AG04449 (cell line): ENCODE data around the gene C20orf202.
A peak's percentile ranks its signal among the peaks of the same experiment; 100 is the strongest.

Source experiments
- CTCF ChIA-PET: fragments of 350-600 bp; formaldehyde crosslinking; extraction: SDS; loops from one replicate; lab custom pipeline; 2021; ENCODE audit warnings: antibody characterized with exemption; lab: Yijun Ruan, JAX
- POLR2A ChIA-PET: fragments of 400-600, 350-600 bp; formaldehyde crosslinking; extraction: SDS; loops from one replicate; lab custom pipeline; 2020; ENCODE audit warnings: antibody characterized with exemption, inconsistent platforms; lab: Yijun Ruan, JAX
- DNase-seq: peaks from one replicate; pipeline ENCODE4 v3.0.0-alpha.2; 2010; ENCODE audit warnings: low read depth, low spot score
- H3K4me3 ChIP-seq: 2 replicates; pipeline ENCODE4 v1.5.1; 2011; ENCODE audit warnings: low read depth, mild to moderate bottlenecking, control low read depth, low read length
- TF ChIP-seq, protein P1 (sequence below): IDR thresholded peaks from one replicate; pipeline ENCODE4 v1.5.1; 2011; ENCODE audit warnings: mild to moderate bottlenecking, moderate library complexity, low read length, control low read depth, inconsistent platforms; ENCODE audit not compliant: insufficient read depth; ENCODE audit errors: missing control alignments

Gene C20orf202

DNA sequence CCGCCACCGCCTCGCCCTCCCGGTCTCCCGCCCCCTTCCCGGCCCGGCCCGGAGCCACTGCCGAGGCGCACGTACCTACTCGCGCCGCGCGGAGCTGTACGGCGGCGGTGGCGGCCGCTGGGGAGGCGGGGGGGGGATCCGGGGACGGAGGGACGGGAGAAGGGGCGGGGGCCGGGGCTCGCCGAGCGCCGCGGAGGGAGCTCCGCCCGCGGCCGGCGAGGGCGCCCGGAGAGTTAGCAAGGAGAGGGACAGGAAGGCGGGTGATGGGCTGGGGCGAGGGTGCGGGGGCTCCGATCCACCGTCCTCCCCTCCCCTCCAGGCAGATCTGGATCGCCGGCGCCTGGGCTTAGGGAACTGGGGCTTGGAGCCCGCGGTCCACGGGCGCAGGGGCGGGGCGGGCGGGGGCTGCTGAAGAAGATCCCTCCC, 17.9 kb upstream of the C20orf202 start:
- TF ChIP-seq, protein P1, sequence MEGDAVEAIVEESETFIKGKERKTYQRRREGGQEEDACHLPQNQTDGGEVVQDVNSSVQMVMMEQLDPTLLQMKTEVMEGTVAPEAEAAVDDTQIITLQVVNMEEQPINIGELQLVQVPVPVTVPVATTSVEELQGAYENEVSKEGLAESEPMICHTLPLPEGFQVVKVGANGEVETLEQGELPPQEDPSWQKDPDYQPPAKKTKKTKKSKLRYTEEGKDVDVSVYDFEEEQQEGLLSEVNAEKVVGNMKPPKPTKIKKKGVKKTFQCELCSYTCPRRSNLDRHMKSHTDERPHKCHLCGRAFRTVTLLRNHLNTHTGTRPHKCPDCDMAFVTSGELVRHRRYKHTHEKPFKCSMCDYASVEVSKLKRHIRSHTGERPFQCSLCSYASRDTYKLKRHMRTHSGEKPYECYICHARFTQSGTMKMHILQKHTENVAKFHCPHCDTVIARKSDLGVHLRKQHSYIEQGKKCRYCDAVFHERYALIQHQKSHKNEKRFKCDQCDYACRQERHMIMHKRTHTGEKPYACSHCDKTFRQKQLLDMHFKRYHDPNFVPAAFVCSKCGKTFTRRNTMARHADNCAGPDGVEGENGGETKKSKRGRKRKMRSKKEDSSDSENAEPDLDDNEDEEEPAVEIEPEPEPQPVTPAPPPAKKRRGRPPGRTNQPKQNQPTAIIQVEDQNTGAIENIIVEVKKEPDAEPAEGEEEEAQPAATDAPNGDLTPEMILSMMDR, result no peak
- no peak for DNase-seq
- ChIA-PET POLR2A (no interaction called here), CTCF (interaction anchor here (1.5 to 1.7 kb wide), 2 partner anchors 9 to 14 kb away, joined by 5 to 6 read pairs; no protein-coding TSS in a partner anchor)
- peak overlapping the region; percentile 40 for H3K4me3 ChIP-seq

DNA sequence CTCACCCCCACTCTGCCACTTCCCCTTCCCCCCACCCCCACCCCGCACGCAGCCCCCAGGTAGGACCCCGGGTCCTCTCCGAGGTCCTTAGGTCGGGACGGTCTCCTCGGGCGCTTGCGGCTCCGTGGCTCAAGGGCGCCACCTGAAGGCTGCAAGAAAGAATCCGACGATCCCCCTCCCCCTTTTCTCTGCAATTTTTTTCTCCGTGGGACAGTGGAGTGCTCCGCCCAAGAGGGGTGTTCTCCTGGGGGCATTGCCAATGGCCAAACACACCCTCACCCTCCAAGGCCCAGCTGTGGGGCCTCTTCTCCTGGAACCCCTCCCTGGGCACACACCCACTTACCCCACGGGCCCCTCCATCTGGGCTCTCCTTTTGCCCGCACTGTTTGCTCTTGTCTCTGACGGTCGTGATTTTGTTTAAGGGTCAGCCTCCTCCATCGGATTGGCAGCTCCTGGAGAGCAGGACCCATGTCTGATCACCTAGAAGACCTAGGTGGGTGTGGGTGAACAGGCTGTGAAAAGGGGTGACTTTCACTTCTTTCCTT, 17.4 kb upstream of the C20orf202 start:
- CTCF ChIA-PET, result interaction anchor here (0.5 to 1.7 kb wide), 3 partner anchors 11 to 230 kb away, joined by 3 to 6 read pairs (median 3); no protein-coding TSS in a partner anchor
- DNase-seq, result no peak
- H3K4me3 ChIP-seq, result peak overlapping the region; percentile 40
- POLR2A ChIA-PET, result no interaction called here
- TF ChIP-seq, protein P1, result peak; percentile 67

GRCh38 chr20:1186367-1186991, 16.8 kb upstream of the C20orf202 start:
- ChIA-PET POLR2A (no interaction called here), CTCF (interaction anchor here (0.5 to 1.7 kb wide), 4 partner anchors 11 to 230 kb away, joined by 3 to 6 read pairs (median 3); no protein-coding TSS in a partner anchor)
- H3K4me3 ChIP-seq, result no peak overlapping the region
- no peak for DNase-seq
- TF ChIP-seq, protein P1, result no peak

- CTCF ChIA-PET, result interaction anchor here (1.1 to 1.5 kb wide), 2 partner anchors 10 to 79 kb away, joined by 3 to 9 read pairs; no protein-coding TSS in a partner anchor
- POLR2A ChIA-PET, result no interaction called here
- no peak for DNase-seq
- H3K4me3 ChIP-seq, result no peak overlapping the region
- TF ChIP-seq, protein P1, result no peak
Observed at GRCh38 chr20:1187605-1188171, 15.6 kb upstream of the C20orf202 start.

DNA sequence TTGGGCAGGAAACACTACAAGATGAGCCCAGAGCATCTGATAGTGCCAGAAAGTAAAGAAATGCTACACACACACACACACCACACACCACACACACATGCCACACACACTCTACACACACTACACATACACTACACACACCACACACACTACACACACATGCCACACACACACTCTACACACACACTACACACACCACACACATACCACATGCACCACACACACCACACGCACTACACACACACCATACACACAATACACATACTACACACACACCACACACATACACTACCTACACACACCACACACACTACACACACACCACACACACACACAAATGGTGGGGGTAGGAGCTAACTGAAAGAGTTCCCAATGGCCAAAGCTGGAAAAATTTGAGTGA, 14.9 kb upstream of the C20orf202 start:
- DNase-seq, result no peak
- no peak overlapping the region for H3K4me3 ChIP-seq
- TF ChIP-seq, protein P1, result no peak
- POLR2A ChIA-PET, result no interaction called here
- CTCF ChIA-PET, result interaction anchor here (0.8 to 1.5 kb wide), 2 partner anchors 10 to 19 kb away, joined by 3 to 9 read pairs; no protein-coding TSS in a partner anchor

DNA sequence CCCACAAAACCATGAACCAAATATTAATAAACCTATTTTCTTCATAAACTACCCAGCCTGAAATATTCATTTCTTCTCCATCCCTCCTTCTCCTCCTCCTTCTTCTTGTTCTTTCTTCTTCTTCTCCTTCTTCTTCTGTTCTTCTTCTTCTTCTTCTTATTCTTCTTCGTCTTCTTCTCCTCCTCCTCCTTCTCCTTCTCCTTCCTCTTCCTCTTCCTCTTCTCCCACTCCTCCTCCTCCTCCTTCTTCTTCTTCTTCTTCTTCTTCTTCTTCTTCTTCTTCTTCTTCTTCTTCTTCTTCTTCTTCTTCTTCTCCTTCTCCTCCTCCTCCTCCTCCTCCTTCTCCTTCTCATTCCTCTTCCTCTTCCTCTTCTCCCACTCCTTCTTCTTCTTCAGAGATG, 13.4 kb upstream of the C20orf202 start:
- ChIA-PET CTCF (no interaction called here), POLR2A (no interaction called here)
- TF ChIP-seq, protein P1, result no peak
- no peak overlapping the region for H3K4me3 ChIP-seq
- DNase-seq, result no peak
